WTC11 (cell line): Measurements from ENCODE around the gene SART3. TPM values are rescaled to one million over a fixed set of nuclear protein-coding genes. Genes with fewer than 3 reads are reported as not detected.

Source experiments
- ATAC-seq: fragments of 200-7000 bp; cut with Tn5 transposase; 2 replicates; pipeline ENCODE4 v1.10.0; 2021; ENCODE audit warnings: mild to moderate bottlenecking, moderate library complexity
- CTCF ChIA-PET: fragments of 300-600 bp; sonication (Branson Sonifier 250); formaldehyde crosslinking; loops from one replicate; lab custom pipeline; 2021; ENCODE audit warnings: antibody characterized with exemption; lab: Charles Lee
- POLR2A ChIA-PET: fragments of 350-600 bp; sonication (Branson Sonifier 250); formaldehyde crosslinking; loops from one replicate; lab custom pipeline; 2021; ENCODE audit warnings: antibody characterized with exemption; lab: Charles Lee
- DNase-seq: peaks from one replicate; pipeline ENCODE4 v3.0.0; 2021; ENCODE audit warnings: low spot score
- H3K27ac Mint-ChIP-seq: 2 replicates; pipeline ENCODE4 v1.8.0; 2021; ENCODE audit warnings: mixed read lengths
- H3K27me3 Mint-ChIP-seq: 2 replicates; pipeline ENCODE4 v1.8.0; 2021; ENCODE audit warnings: low read depth, mild to moderate bottlenecking, moderate library complexity, mixed read lengths
- H3K36me3 Mint-ChIP-seq: 2 replicates; pipeline ENCODE4 v1.8.0; 2021; ENCODE audit warnings: mixed read lengths
- H3K4me1 Mint-ChIP-seq: 2 replicates; pipeline ENCODE4 v1.8.0; 2022; ENCODE audit warnings: mixed read lengths
- H3K4me3 Mint-ChIP-seq: 2 replicates; pipeline ENCODE4 v1.8.0; 2021; ENCODE audit warnings: mild to moderate bottlenecking, moderate library complexity, mixed read lengths
- H3K9me3 Mint-ChIP-seq: 2 replicates; pipeline ENCODE4 v1.8.0; 2021; ENCODE audit warnings: mixed read lengths
- ATF1 ChIP-seq: sonication (generic); formaldehyde crosslinking; IDR thresholded peaks from 2 replicates; pipeline ENCODE4 v1.8.1; 2023; ENCODE audit warnings: mild to moderate bottlenecking, moderate library complexity, missing genetic modification reagents
- CBFB ChIP-seq: sonication (generic); formaldehyde crosslinking; IDR thresholded peaks from 2 replicates; pipeline ENCODE4 v1.8.1; 2022; ENCODE audit warnings: mild to moderate bottlenecking, low read depth, missing genetic modification reagents
- CREB1 ChIP-seq: sonication (generic); formaldehyde crosslinking; IDR thresholded peaks from 2 replicates; pipeline ENCODE4 v1.8.0; 2023; ENCODE audit warnings: mild to moderate bottlenecking, missing genetic modification reagents
- ELF4 ChIP-seq: sonication (generic); formaldehyde crosslinking; IDR thresholded peaks from 2 replicates; pipeline ENCODE4 v1.8.1; 2022; ENCODE audit warnings: low read depth, mild to moderate bottlenecking, moderate library complexity, missing genetic modification reagents
- HMGA2 ChIP-seq: fragments of 250-450 bp; sonication (Bioruptor Pico); IDR thresholded peaks from 2 replicates; pipeline ENCODE4 v1.4.0; 2021; ENCODE audit warnings: mild to moderate bottlenecking, moderate library complexity
- NFATC4 ChIP-seq: fragments of 250-450 bp; sonication (Bioruptor Pico); IDR thresholded peaks from 2 replicates; pipeline ENCODE4 v1.9.0; 2021; ENCODE audit warnings: mild to moderate bottlenecking
- NFYB ChIP-seq: sonication (generic); formaldehyde crosslinking; conservative IDR thresholded peaks from 2 replicates; pipeline ENCODE4 v1.8.0; 2022; ENCODE audit warnings: low read depth, missing genetic modification reagents
- NR2C2 ChIP-seq: sonication (generic); formaldehyde crosslinking; IDR thresholded peaks from 2 replicates; pipeline ENCODE4 v1.8.0; 2022; ENCODE audit warnings: mild to moderate bottlenecking, missing genetic modification reagents
- RELA ChIP-seq: sonication (generic); formaldehyde crosslinking; IDR thresholded peaks from 2 replicates; pipeline ENCODE4 v1.8.1; 2022; ENCODE audit warnings: missing genetic modification reagents, mild to moderate bottlenecking, borderline replicate concordance
- SMAD4 ChIP-seq: sonication (generic); formaldehyde crosslinking; IDR thresholded peaks from 2 replicates; pipeline ENCODE4 v1.8.0; 2022; ENCODE audit warnings: mild to moderate bottlenecking, missing genetic modification reagents
- SP1 ChIP-seq: sonication (generic); formaldehyde crosslinking; conservative IDR thresholded peaks from 2 replicates; pipeline ENCODE4 v1.8.1; 2022; ENCODE audit warnings: missing genetic modification reagents
- TEAD1 ChIP-seq: sonication (generic); formaldehyde crosslinking; IDR thresholded peaks from 2 replicates; pipeline ENCODE4 v1.8.0; 2022; ENCODE audit warnings: mild to moderate bottlenecking, missing genetic modification reagents
- ZNF219 ChIP-seq: sonication (generic); formaldehyde crosslinking; IDR thresholded peaks from 2 replicates; pipeline ENCODE4 v1.8.0; 2023; ENCODE audit warnings: missing genetic modification reagents, mild to moderate bottlenecking, borderline replicate concordance
- ZNF263 ChIP-seq: sonication (generic); formaldehyde crosslinking; IDR thresholded peaks from 2 replicates; pipeline ENCODE4 v1.8.1; 2022; ENCODE audit warnings: low read depth, mild to moderate bottlenecking, moderate library complexity, missing genetic modification reagents
- total RNA-seq: library from RNA; stranded (reverse); gene quantifications from 3 replicates; pipeline ENCODE4 v1.2.3, GENCODE V29; 2021
- TF ChIP-seq, protein P1 (sequence below): fragments of 250-450 bp; sonication (Bioruptor Pico); IDR thresholded peaks from 2 replicates; pipeline ENCODE4 v1.9.0; 2021; ENCODE audit warnings: mild to moderate bottlenecking
- TF ChIP-seq, protein P2 (sequence below): sonication (generic); formaldehyde crosslinking; IDR thresholded peaks from 2 replicates; pipeline ENCODE4 v1.8.1; 2023; ENCODE audit warnings: mild to moderate bottlenecking, moderate library complexity, missing genetic modification reagents
- TF ChIP-seq, protein P3 (sequence below): sonication (generic); formaldehyde crosslinking; conservative IDR thresholded peaks from 2 replicates; pipeline ENCODE4 v1.8.1; 2022; ENCODE audit warnings: mild to moderate bottlenecking, missing genetic modification reagents
- TF ChIP-seq, protein P4 (sequence below): fragments of 250-450 bp; sonication (Bioruptor Pico); IDR thresholded peaks from 2 replicates; pipeline ENCODE4 v1.9.0; 2021; ENCODE audit warnings: mild to moderate bottlenecking, borderline replicate concordance
- TF ChIP-seq, protein P5 (sequence below): sonication (generic); formaldehyde crosslinking; IDR thresholded peaks from 2 replicates; pipeline ENCODE4 v1.8.1; 2022; ENCODE audit warnings: low read depth, mild to moderate bottlenecking, moderate library complexity, missing genetic modification reagents, borderline replicate concordance
- TF ChIP-seq, protein P6 (sequence below): sonication (generic); formaldehyde crosslinking; IDR thresholded peaks from 2 replicates; pipeline ENCODE4 v1.8.0; 2022; ENCODE audit warnings: mild to moderate bottlenecking, missing genetic modification reagents
- TF ChIP-seq, protein P7 (sequence below): sonication (generic); formaldehyde crosslinking; IDR thresholded peaks from 2 replicates; pipeline ENCODE4 v1.8.1; 2022; ENCODE audit warnings: mild to moderate bottlenecking, missing genetic modification reagents, moderate library complexity, borderline replicate concordance

SART3 gene
- total RNA-seq, 1 experiment from 2014 or later, result 91.2 TPM

DNA sequence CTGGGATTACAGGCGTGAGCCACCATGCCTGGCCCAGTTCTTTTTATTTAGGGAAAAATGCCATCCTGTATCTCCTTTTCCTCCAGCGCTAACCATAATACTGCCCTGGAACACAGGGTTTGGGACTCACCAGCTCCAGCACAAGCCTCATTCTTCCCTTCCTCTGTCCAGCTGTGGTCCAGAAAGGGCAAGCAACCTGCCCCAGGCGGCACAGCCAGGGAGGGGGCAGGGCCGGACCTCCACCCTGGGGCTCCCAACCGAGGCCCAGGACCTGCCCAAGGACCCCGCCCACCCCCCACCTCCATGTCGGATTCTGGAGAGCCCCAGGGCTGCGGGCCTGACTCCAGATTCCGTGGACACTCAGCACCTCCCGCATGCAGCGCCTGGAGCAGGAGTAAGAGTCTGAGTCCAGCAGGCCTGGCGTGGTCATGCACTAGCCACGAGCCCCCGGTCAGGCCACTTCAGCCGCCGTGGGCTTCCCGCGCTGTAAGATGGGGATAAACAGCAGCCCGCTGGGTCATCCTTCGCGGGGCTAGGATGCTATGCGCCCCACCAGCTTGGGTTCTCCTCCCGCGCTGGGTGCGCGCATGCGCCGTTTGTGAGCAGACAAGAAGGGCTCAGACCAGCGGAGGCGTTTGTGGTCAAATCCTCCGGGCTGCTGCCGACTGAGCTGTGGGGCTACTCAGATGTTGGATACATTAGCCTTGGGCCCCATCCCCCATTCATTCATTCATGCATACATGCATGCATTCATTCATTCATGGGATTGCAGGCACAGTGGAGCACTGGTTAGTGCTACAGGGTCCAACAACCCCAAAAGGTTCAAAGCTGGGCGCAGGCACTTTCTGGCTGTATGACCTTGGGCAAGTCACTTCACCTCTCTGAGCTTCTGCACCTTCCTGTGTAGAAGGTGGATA lies 20.6 kb upstream of the SART3 start:
- ATAC-seq (no peak), DNase-seq (no peak)
- Mint-ChIP-seq H3K4me1 (no peaks in the 10 kb centered on the region), H3K27me3 (no peaks in the 10 kb centered on the region), H3K9me3 (peaks cover 23% of the 10 kb centered on the region), H3K36me3 (no peaks in the 10 kb centered on the region), H3K4me3 (no peak overlapping the region), H3K27ac (no peak overlapping the region)
- TF ChIP-seq, protein P1, sequence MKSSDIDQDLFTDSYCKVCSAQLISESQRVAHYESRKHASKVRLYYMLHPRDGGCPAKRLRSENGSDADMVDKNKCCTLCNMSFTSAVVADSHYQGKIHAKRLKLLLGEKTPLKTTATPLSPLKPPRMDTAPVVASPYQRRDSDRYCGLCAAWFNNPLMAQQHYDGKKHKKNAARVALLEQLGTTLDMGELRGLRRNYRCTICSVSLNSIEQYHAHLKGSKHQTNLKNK (CRISPR knock-in tag), result no peak
- TF ChIP-seq, protein P2, sequence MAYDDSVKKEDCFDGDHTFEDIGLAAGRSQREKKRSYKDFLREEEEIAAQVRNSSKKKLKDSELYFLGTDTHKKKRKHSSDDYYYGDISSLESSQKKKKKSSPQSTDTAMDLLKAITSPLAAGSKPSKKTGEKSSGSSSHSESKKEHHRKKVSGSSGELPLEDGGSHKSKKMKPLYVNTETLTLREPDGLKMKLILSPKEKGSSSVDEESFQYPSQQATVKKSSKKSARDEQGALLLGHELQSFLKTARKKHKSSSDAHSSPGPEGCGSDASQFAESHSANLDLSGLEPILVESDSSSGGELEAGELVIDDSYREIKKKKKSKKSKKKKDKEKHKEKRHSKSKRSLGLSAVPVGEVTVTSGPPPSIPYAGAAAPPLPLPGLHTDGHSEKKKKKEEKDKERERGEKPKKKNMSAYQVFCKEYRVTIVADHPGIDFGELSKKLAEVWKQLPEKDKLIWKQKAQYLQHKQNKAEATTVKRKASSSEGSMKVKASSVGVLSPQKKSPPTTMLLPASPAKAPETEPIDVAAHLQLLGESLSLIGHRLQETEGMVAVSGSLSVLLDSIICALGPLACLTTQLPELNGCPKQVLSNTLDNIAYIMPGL (CRISPR knock-in tag), result no peak
- TF ChIP-seq CBFB (CRISPR knock-in tag) (no peak), SMAD4 (CRISPR knock-in tag) (no peak), NFYB (CRISPR knock-in tag) (no peak), ZNF219 (CRISPR knock-in tag) (no peak), NR2C2 (CRISPR knock-in tag) (no peak), ELF4 (CRISPR knock-in tag) (no peak), ZNF263 (no peak), HMGA2 (CRISPR knock-in tag) (no peak), ATF1 (no peak), TEAD1 (no peak)
- TF ChIP-seq, protein P3, sequence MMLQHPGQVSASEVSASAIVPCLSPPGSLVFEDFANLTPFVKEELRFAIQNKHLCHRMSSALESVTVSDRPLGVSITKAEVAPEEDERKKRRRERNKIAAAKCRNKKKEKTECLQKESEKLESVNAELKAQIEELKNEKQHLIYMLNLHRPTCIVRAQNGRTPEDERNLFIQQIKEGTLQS (CRISPR knock-in tag), result no peak
- TF ChIP-seq, protein P4, sequence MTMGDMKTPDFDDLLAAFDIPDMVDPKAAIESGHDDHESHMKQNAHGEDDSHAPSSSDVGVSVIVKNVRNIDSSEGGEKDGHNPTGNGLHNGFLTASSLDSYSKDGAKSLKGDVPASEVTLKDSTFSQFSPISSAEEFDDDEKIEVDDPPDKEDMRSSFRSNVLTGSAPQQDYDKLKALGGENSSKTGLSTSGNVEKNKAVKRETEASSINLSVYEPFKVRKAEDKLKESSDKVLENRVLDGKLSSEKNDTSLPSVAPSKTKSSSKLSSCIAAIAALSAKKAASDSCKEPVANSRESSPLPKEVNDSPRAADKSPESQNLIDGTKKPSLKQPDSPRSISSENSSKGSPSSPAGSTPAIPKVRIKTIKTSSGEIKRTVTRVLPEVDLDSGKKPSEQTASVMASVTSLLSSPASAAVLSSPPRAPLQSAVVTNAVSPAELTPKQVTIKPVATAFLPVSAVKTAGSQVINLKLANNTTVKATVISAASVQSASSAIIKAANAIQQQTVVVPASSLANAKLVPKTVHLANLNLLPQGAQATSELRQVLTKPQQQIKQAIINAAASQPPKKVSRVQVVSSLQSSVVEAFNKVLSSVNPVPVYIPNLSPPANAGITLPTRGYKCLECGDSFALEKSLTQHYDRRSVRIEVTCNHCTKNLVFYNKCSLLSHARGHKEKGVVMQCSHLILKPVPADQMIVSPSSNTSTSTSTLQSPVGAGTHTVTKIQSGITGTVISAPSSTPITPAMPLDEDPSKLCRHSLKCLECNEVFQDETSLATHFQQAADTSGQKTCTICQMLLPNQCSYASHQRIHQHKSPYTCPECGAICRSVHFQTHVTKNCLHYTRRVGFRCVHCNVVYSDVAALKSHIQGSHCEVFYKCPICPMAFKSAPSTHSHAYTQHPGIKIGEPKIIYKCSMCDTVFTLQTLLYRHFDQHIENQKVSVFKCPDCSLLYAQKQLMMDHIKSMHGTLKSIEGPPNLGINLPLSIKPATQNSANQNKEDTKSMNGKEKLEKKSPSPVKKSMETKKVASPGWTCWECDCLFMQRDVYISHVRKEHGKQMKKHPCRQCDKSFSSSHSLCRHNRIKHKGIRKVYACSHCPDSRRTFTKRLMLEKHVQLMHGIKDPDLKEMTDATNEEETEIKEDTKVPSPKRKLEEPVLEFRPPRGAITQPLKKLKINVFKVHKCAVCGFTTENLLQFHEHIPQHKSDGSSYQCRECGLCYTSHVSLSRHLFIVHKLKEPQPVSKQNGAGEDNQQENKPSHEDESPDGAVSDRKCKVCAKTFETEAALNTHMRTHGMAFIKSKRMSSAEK (CRISPR knock-in tag), result no peak
- TF ChIP-seq, protein P5, sequence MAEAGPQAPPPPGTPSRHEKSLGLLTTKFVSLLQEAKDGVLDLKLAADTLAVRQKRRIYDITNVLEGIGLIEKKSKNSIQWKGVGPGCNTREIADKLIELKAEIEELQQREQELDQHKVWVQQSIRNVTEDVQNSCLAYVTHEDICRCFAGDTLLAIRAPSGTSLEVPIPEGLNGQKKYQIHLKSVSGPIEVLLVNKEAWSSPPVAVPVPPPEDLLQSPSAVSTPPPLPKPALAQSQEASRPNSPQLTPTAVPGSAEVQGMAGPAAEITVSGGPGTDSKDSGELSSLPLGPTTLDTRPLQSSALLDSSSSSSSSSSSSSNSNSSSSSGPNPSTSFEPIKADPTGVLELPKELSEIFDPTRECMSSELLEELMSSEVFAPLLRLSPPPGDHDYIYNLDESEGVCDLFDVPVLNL, result no peak
- ChIA-PET CTCF (interaction anchor here (0.7 kb wide), 1 partner anchor 31 kb away, joined by 4 read pairs; no protein-coding TSS in a partner anchor), POLR2A (no interaction called here)

DNA sequence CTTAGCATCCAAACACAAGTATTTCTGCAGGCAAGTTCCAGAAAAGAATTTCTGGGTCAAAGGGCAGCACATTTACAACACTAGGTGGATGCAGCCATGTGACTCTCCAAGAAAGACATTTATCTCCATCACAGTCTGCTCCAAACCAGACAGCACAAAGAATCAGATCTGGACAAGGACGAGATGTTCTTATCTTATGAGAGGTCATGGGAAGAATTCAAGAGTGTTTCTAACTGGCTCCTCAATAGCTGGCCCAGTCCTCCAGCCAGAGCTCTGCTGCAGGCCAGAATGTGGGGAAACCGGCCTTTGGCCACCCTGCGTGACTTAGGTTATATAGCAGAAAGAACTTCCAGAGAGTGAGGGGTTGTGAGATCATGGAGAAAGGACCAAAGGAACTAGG lies 19.6 kb upstream of the SART3 start:
- H3K36me3 Mint-ChIP-seq, result no peaks in the 10 kb centered on the region
- H3K27ac Mint-ChIP-seq, result no peak overlapping the region
- H3K9me3 Mint-ChIP-seq, result peaks cover 23% of the 10 kb centered on the region
- ChIA-PET CTCF (no interaction called here), POLR2A (no interaction called here)
- ATAC-seq (no peak), DNase-seq (no peak)
- no peaks in the 10 kb centered on the region for H3K4me1 Mint-ChIP-seq
- TF ChIP-seq, protein P2 (CRISPR knock-in tag), result no peak
- TF ChIP-seq SP1 (no peak), NFATC4 (CRISPR knock-in tag) (no peak), RELA (CRISPR knock-in tag) (no peak), CREB1 (no peak)
- TF ChIP-seq, protein P6, sequence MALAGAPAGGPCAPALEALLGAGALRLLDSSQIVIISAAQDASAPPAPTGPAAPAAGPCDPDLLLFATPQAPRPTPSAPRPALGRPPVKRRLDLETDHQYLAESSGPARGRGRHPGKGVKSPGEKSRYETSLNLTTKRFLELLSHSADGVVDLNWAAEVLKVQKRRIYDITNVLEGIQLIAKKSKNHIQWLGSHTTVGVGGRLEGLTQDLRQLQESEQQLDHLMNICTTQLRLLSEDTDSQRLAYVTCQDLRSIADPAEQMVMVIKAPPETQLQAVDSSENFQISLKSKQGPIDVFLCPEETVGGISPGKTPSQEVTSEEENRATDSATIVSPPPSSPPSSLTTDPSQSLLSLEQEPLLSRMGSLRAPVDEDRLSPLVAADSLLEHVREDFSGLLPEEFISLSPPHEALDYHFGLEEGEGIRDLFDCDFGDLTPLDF (CRISPR knock-in tag), result no peak
- TF ChIP-seq, protein P7, sequence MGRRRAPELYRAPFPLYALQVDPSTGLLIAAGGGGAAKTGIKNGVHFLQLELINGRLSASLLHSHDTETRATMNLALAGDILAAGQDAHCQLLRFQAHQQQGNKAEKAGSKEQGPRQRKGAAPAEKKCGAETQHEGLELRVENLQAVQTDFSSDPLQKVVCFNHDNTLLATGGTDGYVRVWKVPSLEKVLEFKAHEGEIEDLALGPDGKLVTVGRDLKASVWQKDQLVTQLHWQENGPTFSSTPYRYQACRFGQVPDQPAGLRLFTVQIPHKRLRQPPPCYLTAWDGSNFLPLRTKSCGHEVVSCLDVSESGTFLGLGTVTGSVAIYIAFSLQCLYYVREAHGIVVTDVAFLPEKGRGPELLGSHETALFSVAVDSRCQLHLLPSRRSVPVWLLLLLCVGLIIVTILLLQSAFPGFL (CRISPR knock-in tag), result no peak
- no peak overlapping the region for H3K4me3 Mint-ChIP-seq
- no peaks in the 10 kb centered on the region for H3K27me3 Mint-ChIP-seq
